Esophagus squamous epithelium (tissue), 4 donors: ENCODE data around the gene FOXN1.

ENCODE experiments used
- CTCF ChIP-seq, 6 experiments: fragments of 450-650 bp in 4 of 6; fragments of 200-600 bp in 2 of 6; sonication (generic) in 2 of 6; IDR thresholded peaks; one replicate each; pipeline ENCODE4 v1.5.1; 2016 to 2019; ENCODE audit warnings: antibody characterized with exemption in 6 of 6, mild to moderate bottlenecking in 4 of 6, moderate library complexity in 4 of 6
- POLR2A ChIP-seq, 4 donors: fragments of 450-650 bp; IDR thresholded peaks; one replicate each; pipeline ENCODE4 v1.6.1; 2017; ENCODE audit warnings: antibody characterized with exemption in 4 of 4, mild to moderate bottlenecking in 4 of 4, moderate library complexity in 3 of 4

DNA sequence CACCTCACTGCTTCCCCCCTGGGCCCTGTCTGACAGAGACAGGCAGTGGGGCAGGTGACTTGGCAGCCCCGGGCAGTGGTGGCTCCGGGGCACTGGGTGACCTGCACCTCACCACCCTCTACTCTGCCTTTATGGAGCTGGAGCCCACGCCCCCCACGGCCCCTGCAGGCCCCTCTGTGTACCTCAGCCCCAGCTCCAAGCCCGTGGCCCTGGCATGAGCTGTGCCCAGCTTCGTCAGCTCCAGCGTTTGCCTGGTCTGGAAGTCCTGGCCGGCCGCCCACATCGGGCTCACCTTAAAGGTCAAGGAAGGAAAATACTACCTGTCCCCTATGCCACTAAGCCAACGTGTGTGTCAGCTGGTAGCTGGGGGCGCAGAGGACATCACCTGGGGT lies 31.1 kb downstream of the FOXN1 start:
- TF ChIP-seq CTCF (IDR thresholded peaks at IDR 0.05): no peak
- TF ChIP-seq POLR2A (IDR thresholded peaks at IDR 0.05): no peak
